OCI-LY3 (cell line): ENCODE data around the gene NBPF1.
"Not testable (repeated sequence)": the region's sequence is repeated elsewhere in the genome, so short reads cannot be mapped to it uniquely, and the experiment has no call there.

Source experiments
- CTCF ChIP-seq: fragments of 200-600, 300-600 bp; sonication (generic); IDR thresholded peaks from 2 replicates; pipeline ENCODE4 v1.5.1; 2014; ENCODE audit warnings: antibody characterized with exemption, low read length, low read depth
- EZH2phosphoT487 ChIP-seq: fragments of 200-600 bp; shearing (Covaris generic); IDR thresholded peaks from 2 replicates; pipeline ENCODE4 v1.6.1; 2018; ENCODE audit warnings: antibody characterized with exemption, mixed run types, low read depth

GRCh38 chr1:16537528-16537927 lies 75.8 kb downstream of the NBPF1 start:
- not testable (repeated sequence) for TF ChIP-seq CTCF, EZH2phosphoT487
